Suprapubic skin (tissue), 4 donors: ENCODE measurements around the gene MADD. TPM values are rescaled to one million over a fixed set of nuclear protein-coding genes. Genes with fewer than 3 reads are reported as not detected.

ENCODE experiments used
- DNase-seq, 2 donors: peaks; one replicate each; pipeline ENCODE4 v3.0.0-alpha.2; 2019; ENCODE audit warnings: low spot score in 2 of 2
- H3K27ac ChIP-seq: fragments of 200-600 bp; sonication (generic); one replicate; pipeline ENCODE4 v1.5.1; 2019
- H3K27me3 ChIP-seq: fragments of 200-600 bp; sonication (generic); one replicate; pipeline ENCODE4 v1.5.1; 2019
- H3K36me3 ChIP-seq: fragments of 200-600 bp; sonication (generic); one replicate; pipeline ENCODE4 v1.5.1; 2019
- H3K4me1 ChIP-seq: fragments of 200-600 bp; sonication (generic); one replicate; pipeline ENCODE4 v1.5.1; 2019
- H3K4me3 ChIP-seq: fragments of 200-600 bp; sonication (generic); one replicate; pipeline ENCODE4 v1.5.1; 2019; ENCODE audit warnings: mild to moderate bottlenecking
- H3K9me3 ChIP-seq: fragments of 200-600 bp; sonication (generic); one replicate; pipeline ENCODE4 v1.5.1; 2019
- CTCF ChIP-seq, 2 donors: fragments of 200-600 bp in 1 of 2; fragments of 450-650 bp in 1 of 2; sonication (generic) in 1 of 2; IDR thresholded peaks; one replicate each; pipeline ENCODE4 v1.5.1; 2016 to 2019; ENCODE audit warnings: antibody characterized with exemption in 2 of 2, mild to moderate bottlenecking in 1 of 2, moderate library complexity in 1 of 2
- EP300 ChIP-seq: sonication (generic); formaldehyde crosslinking; IDR thresholded peaks from one replicate; pipeline ENCODE4 v1.6.1; 2017; ENCODE audit warnings: antibody characterized with exemption
- POLR2A ChIP-seq, 2 donors: fragments of 450-650 bp; IDR thresholded peaks; one replicate each; pipeline ENCODE4 v1.6.1; 2017; ENCODE audit warnings: antibody characterized with exemption in 2 of 2, mild to moderate bottlenecking in 2 of 2, moderate library complexity in 2 of 2
- POLR2AphosphoS5 ChIP-seq, 3 donors: sonication (generic); formaldehyde crosslinking; IDR thresholded peaks; one replicate each; pipeline ENCODE4 v1.6.1; 2017; ENCODE audit warnings: antibody characterized with exemption in 3 of 3
- WGBS: methylation state at CpG from one replicate; pipeline ENCODE4 v1.1.5; 2018; 5-methylcytosine and 5-hydroxymethylcytosine counted together
- total RNA-seq, 4 donors: library from RNA; depleted of rRNA; stranded (reverse); fragments of >200 nt; gene quantifications; one replicate each; pipeline ENCODE4 v1.1.0, GENCODE V29; 2016

Gene MADD
- total RNA-seq, 4 donors from 2014 or later: 47.1 to 91.1 (median 71.3) TPM

GRCh38 chr11:47369676-47370075, 99.7 kb downstream of the MADD start:
- Histone ChIP-seq H3K36me3 (no peaks in the 10 kb centered on the region), H3K27me3 (no peaks in the 10 kb centered on the region), H3K9me3 (no peaks in the 10 kb centered on the region), H3K4me3 (no peak overlapping the region), H3K4me1 (peaks cover 5% of the 10 kb centered on the region), H3K27ac (peak overlapping the region; percentile 41)
- no peak for DNase-seq
- WGBS: 49% methylated on average over 3 of the region's 3 CpGs
- TF ChIP-seq CTCF (IDR thresholded peaks at IDR 0.05): no peak
- TF ChIP-seq POLR2AphosphoS5 (IDR thresholded peaks at IDR 0.05): no peak
- TF ChIP-seq POLR2A (IDR thresholded peaks at IDR 0.05): no peak
- TF ChIP-seq EP300: no peak

- TF ChIP-seq EP300: no peak
- TF ChIP-seq CTCF (IDR thresholded peaks at IDR 0.05): no peak
- no peak for TF ChIP-seq POLR2AphosphoS5 (IDR thresholded peaks at IDR 0.05)
- TF ChIP-seq POLR2A (IDR thresholded peaks at IDR 0.05): no peak
Measured at GRCh38 chr11:47372422-47372821, 102.5 kb downstream of the MADD start.

GRCh38 chr11:47373876-47374719, 104.2 kb downstream of the MADD start:
- WGBS: 28% methylated on average over 14 of the region's 19 CpGs
- H3K27ac ChIP-seq: no peak overlapping the region
- H3K9me3 ChIP-seq: no peaks in the 10 kb centered on the region
- TF ChIP-seq EP300: no peak
- TF ChIP-seq CTCF (IDR thresholded peaks at IDR 0.05): peak; percentile 92 to 96
- H3K27me3 ChIP-seq: no peaks in the 10 kb centered on the region
- H3K36me3 ChIP-seq: no peaks in the 10 kb centered on the region
- H3K4me3 ChIP-seq: no peak overlapping the region
- peaks cover 8% of the 10 kb centered on the region for H3K4me1 ChIP-seq
- DNase-seq: peak in 1 of 2 donors; percentile 88

More at GRCh38 chr11:47372422-47372821, 102.5 kb downstream of the MADD start:
- Histone ChIP-seq H3K9me3 (no peaks in the 10 kb centered on the region), H3K4me1 (peaks cover 8% of the 10 kb centered on the region), H3K27me3 (no peaks in the 10 kb centered on the region), H3K27ac (no peak overlapping the region), H3K4me3 (no peak overlapping the region), H3K36me3 (no peaks in the 10 kb centered on the region)
- WGBS: 66% methylated on average over 7 of the region's 7 CpGs
- no peak for DNase-seq

- Histone ChIP-seq H3K4me3 (no peak overlapping the region), H3K27ac (no peak overlapping the region)
Measured at GRCh38 chr11:47374720-47375019, 104.7 kb downstream of the MADD start.

More at GRCh38 chr11:47374720-47375019, 104.7 kb downstream of the MADD start:
- 83% methylated on average over 3 of the region's 5 CpGs for WGBS
- TF ChIP-seq POLR2AphosphoS5 (IDR thresholded peaks at IDR 0.05): no peak
- TF ChIP-seq EP300: no peak
- TF ChIP-seq CTCF (IDR thresholded peaks at IDR 0.05): no peak
- no peak for TF ChIP-seq POLR2A (IDR thresholded peaks at IDR 0.05)
- Histone ChIP-seq H3K9me3 (no peaks in the 10 kb centered on the region), H3K4me1 (peaks cover 8% of the 10 kb centered on the region), H3K36me3 (no peaks in the 10 kb centered on the region), H3K27me3 (no peaks in the 10 kb centered on the region)
- DNase-seq: no peak
